ENCODE results near the gene SMYD3. TPM values are rescaled to one million over a fixed set of nuclear protein-coding genes. Genes with fewer than 3 reads are reported as not detected.

The SMYD3 gene
- total and polyA plus RNA-seq, 10 of the 15 experiments (the other 5 are each of a cell fraction or from before 2014, with no cell fraction given), result 18.3 to 54.0 (median 24.8) TPM

DNA sequence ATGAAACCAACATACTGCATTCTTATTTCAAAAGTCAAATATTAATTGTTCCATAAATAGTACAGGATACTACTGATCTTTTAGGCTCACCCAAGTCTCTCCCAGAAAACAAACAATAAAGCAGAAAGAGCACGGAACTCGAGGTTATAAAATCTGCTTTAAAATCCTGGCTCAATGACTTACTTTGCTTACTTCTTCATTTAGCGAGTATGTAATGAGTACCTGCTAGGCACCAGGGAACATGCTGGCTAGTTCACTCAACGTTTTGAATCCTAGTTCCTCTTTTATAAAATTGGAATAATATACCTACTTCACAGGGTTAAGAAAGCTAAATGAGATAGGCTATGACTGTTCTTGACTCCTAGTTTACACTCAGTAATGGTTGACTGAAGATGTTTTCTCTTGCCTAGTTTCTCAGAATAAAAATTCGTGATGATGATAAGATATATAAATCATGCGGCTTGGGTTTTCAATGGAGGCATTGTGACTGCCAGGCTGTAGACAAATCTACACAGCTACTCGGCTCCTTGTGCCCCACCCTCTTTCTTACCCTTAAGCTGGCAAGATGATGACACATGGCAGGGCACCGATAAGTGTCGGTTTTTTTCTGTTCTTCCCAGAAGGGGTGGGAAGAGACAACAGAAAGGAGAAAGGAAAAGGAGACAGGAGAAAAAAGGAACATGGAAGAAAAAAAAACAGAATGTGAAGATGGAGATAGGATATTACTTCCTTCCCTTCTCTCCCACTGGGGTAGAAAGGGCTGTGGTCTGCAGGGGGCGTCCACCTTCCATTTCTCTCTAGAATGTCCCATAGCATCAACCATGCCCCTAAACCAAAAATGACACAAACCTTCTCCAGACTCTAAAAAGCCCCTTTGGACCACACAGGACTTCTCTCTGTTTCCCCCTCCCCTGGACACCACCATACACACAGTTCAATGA is 507.1 kb downstream of the SMYD3 start (continued):
- TF ChIP-seq, protein P1, sequence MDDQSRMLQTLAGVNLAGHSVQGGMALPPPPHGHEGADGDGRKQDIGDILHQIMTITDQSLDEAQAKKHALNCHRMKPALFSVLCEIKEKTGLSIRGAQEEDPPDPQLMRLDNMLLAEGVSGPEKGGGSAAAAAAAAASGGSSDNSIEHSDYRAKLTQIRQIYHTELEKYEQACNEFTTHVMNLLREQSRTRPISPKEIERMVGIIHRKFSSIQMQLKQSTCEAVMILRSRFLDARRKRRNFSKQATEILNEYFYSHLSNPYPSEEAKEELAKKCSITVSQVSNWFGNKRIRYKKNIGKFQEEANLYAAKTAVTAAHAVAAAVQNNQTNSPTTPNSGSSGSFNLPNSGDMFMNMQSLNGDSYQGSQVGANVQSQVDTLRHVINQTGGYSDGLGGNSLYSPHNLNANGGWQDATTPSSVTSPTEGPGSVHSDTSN (IDR thresholded peaks at IDR 0.05; ENCODE audit: insufficient replicate concordance, low read depth, low read length), result no peak
- TF ChIP-seq MEF2B (IDR thresholded peaks at IDR 0.05; ENCODE audit: partially characterized antibody, poor library complexity, severe bottlenecking) (peak; percentile 23), ZSCAN29 (IDR thresholded peaks at IDR 0.05) (no peak), CBX3 (IDR thresholded peaks at IDR 0.05; ENCODE audit: borderline replicate concordance, low read depth) (no peak), LARP7 (IDR thresholded peaks at IDR 0.05) (no peak), CUX1 (IDR thresholded peaks at IDR 0.05; ENCODE audit: insufficient replicate concordance, low read depth, low read length) (no peak), SKIL (IDR thresholded peaks at IDR 0.05; ENCODE audit: low read depth, poor library complexity, severe bottlenecking) (no peak), SMARCA5 (IDR thresholded peaks at IDR 0.05) (no peak), NFYA (IDR thresholded peaks at IDR 0.05; ENCODE audit: borderline replicate concordance, low read depth, low read length) (no peak), POLR2AphosphoS2 (IDR thresholded peaks at IDR 0.05; ENCODE audit: low read depth, low read length) (no peak), ZNF592 (IDR thresholded peaks at IDR 0.05) (no peak), BCL3 (IDR thresholded peaks at IDR 0.05; ENCODE audit: borderline replicate concordance, insufficient read depth, low read depth, low read length, poor library complexity, severe bottlenecking) (no peak), ZNF24 (IDR thresholded peaks at IDR 0.05) (0 out of 2 replicates have a peak, but pooled peaks have one; percentile 60)
